ENCODE measurements around the gene PHLDB2. TPM values are rescaled to one million over a fixed set of nuclear protein-coding genes. Genes with fewer than 3 reads are reported as not detected.

The PHLDB2 gene
- total RNA-seq, 4 donors from 2014 or later: 56.9 to 108 (median 68.7) TPM

DNA sequence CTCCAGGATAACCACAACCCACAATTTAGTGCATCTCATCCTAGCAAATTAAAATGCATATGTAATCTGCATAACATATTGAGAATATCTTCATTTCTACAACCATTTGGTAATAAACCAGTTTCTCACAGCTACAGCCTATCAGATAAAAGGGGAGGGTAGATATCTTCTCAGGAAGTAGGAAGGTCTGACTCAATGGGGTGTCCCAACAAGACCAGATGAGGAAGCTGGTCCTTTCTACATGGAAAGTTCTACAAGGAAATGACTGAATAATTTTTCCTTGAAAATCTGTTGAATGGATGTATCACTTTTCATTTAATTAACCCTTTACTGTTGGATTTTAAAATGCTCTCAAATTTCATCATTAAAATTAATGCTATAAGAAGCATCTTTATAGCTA is 158.0 kb downstream of the PHLDB2 start:
- DNase-seq: no peak
- no peaks in the 10 kb centered on the region for H3K36me3 ChIP-seq
- intact Hi-C loops (cut with DNase I; ENCODE audit: low total_unique reads): no loop called here
- H3K27ac ChIP-seq: no peak overlapping the region
- no peaks in the 10 kb centered on the region for H3K4me1 ChIP-seq
- H3K9me3 ChIP-seq: no peaks in the 10 kb centered on the region
- TF ChIP-seq, protein P1, sequence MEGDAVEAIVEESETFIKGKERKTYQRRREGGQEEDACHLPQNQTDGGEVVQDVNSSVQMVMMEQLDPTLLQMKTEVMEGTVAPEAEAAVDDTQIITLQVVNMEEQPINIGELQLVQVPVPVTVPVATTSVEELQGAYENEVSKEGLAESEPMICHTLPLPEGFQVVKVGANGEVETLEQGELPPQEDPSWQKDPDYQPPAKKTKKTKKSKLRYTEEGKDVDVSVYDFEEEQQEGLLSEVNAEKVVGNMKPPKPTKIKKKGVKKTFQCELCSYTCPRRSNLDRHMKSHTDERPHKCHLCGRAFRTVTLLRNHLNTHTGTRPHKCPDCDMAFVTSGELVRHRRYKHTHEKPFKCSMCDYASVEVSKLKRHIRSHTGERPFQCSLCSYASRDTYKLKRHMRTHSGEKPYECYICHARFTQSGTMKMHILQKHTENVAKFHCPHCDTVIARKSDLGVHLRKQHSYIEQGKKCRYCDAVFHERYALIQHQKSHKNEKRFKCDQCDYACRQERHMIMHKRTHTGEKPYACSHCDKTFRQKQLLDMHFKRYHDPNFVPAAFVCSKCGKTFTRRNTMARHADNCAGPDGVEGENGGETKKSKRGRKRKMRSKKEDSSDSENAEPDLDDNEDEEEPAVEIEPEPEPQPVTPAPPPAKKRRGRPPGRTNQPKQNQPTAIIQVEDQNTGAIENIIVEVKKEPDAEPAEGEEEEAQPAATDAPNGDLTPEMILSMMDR (IDR thresholded peaks at IDR 0.05): no peak
- no peak for TF ChIP-seq POLR2A (IDR thresholded peaks at IDR 0.05)
- no peak overlapping the region for H3K4me3 ChIP-seq
- H3K27me3 ChIP-seq: no peaks in the 10 kb centered on the region

DNA sequence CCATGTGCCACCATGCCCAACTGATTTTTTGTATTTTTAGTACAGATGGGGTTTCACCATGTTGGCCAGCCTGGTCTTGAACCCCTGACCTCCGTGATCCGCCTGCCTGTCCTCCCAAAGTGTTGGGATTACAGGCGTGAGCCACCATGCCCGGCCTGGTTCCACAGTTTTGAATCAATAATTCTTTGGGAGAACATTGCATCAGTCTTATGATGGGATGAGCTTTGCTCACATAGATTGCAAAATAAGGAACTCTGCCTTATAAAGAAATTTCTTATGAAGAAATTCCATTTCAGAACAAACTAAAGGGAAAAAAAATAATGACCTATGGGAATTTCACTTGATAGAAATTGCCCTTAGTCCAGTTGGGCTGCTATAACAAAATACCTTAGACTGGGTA is 159.6 kb downstream of the PHLDB2 start:
- Histone ChIP-seq H3K4me3 (no peak overlapping the region), H3K4me1 (no peaks in the 10 kb centered on the region), H3K27ac (no peak overlapping the region), H3K9me3 (no peaks in the 10 kb centered on the region), H3K27me3 (no peaks in the 10 kb centered on the region), H3K36me3 (no peaks in the 10 kb centered on the region)
- intact Hi-C loops (cut with DNase I; ENCODE audit: low total_unique reads): no loop called here
- TF ChIP-seq, protein P1 (IDR thresholded peaks at IDR 0.05): no peak
- TF ChIP-seq POLR2A (IDR thresholded peaks at IDR 0.05): no peak
- no peak for DNase-seq

DNA sequence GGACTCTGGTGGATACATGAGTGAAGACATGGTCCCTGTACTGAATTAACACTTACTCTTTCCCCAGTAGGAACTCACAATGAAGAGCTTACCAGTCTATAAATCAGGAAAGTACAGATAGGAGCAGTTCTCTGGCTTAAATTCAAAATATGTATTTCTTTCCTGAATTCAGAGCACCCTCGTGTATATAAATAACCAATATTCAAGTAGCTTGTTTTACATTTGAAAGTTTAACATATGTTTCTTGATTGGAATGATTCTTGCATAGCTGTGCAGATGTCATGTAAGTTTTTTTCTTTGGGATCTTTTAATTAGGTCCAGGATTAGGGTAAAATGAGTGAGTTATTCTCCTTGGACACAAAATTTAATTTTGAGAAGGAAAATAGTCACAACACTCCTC is 160.7 kb downstream of the PHLDB2 start:
- intact Hi-C loops (cut with DNase I; ENCODE audit: low total_unique reads): no loop called here
- DNase-seq: no peak
- no peaks in the 10 kb centered on the region for H3K9me3 ChIP-seq
- H3K36me3 ChIP-seq: no peaks in the 10 kb centered on the region
- no peaks in the 10 kb centered on the region for H3K4me1 ChIP-seq
- TF ChIP-seq, protein P1 (IDR thresholded peaks at IDR 0.05): no peak
- no peak for TF ChIP-seq POLR2A (IDR thresholded peaks at IDR 0.05)
- no peak overlapping the region for H3K27ac ChIP-seq
- H3K4me3 ChIP-seq: no peak overlapping the region
- H3K27me3 ChIP-seq: no peaks in the 10 kb centered on the region

DNA sequence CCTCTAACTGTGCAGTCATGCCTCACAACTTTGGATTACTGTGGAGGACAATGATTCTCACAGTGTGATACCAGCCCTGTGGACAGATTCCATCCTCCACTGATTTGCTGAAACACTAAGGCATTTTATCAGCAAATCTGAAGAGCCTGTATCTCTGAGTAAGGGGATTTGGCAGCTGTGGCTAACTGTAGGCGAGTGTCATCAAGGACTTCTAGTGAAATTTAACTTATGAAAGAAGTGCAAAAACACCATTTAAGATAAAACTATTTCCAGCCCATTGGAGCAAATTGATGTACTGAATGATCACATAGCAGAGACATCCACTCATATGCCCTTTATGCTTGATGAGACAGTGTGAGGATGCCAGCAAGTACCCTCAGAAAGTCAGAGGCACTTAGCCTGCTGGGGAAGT is 161.6 kb downstream of the PHLDB2 start:
- H3K27ac ChIP-seq: no peak overlapping the region
- intact Hi-C loops (cut with DNase I; ENCODE audit: low total_unique reads): no loop called here
- no peaks in the 10 kb centered on the region for H3K27me3 ChIP-seq
- TF ChIP-seq, protein P1 (IDR thresholded peaks at IDR 0.05): no peak
- no peak for TF ChIP-seq POLR2A (IDR thresholded peaks at IDR 0.05)
- H3K36me3 ChIP-seq: no peaks in the 10 kb centered on the region
- H3K4me1 ChIP-seq: no peaks in the 10 kb centered on the region
- DNase-seq: no peak
- no peak overlapping the region for H3K4me3 ChIP-seq
- H3K9me3 ChIP-seq: no peaks in the 10 kb centered on the region

Other genes starting within 250 kb of the PHLDB2 start
- 1 to 10 TPM in 2 of 4 donors, under 1 TPM in 2; under 0.01 to 1.0 (median 0.65) TPM for gene PLCXD2, start 184.6 kb upstream of the PHLDB2 start, total RNA-seq
- gene ABHD10, start 119.8 kb downstream of the PHLDB2 start, total RNA-seq: 10 to 100 TPM; 25.6 to 74.1 (median 35.8) TPM
- gene TAGLN3, start 139.7 kb downstream of the PHLDB2 start, total RNA-seq: 10 to 100 TPM in 1 of 4 donors, under 1 TPM in 1, not detected in 2; 0.48 to 11.2 TPM
- not detected for gene TMPRSS7, start 175.5 kb downstream of the PHLDB2 start, total RNA-seq
- 1 to 10 TPM in 2 of 4 donors, under 1 TPM in 2; 0.51 to 4.4 (median 1.5) TPM for gene C3orf52, start 227.1 kb downstream of the PHLDB2 start, total RNA-seq

Measured in uterus (tissue), 4 donors.